K562 (cell line): ENCODE measurements around the gene WDR90.

Experiments
- ATF1 ChIP-seq, 2 experiments: fragments of 450-650 bp in 1 of 2; IDR thresholded peaks; 2 replicates each; pipeline ENCODE4 v1.6.1; 2016; ENCODE audit warnings: missing compliant biosample characterization in 1 of 2, missing genetic modification characterization in 1 of 2
- JUN ChIP-seq, 2 experiments: sonication (generic) in 1 of 2; formaldehyde crosslinking in 1 of 2; IDR thresholded peaks; 2 replicates each; pipeline versions ENCODE4 v1.6.1 to v1.8.0; 2012 to 2022; ENCODE audit warnings: borderline replicate concordance in 2 of 2, mild to moderate bottlenecking in 2 of 2, improper control_type of control experiment in 1 of 2, low read depth in 1 of 2, low read length in 1 of 2, missing genetic modification reagents in 1 of 2

DNA sequence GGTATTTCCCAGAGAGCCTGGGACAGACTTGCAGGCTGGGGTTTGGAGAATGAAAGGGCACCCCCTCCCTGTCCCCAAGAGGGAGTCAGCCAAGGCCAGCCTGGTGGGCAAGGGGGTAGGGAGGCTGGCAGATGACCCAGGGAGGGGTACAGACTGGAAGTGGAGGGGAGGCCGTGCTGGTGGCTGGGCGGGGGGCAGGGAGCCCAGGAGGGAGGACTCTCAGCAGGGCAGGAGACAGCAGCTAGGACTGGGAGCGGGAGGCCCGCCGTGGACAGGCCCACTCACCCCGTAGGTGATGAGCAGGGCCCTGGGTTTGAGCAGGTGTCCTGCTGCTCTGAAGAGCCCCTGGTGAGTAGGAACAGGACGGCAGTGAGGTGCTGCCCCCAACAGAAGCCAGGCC is 14.2 kb upstream of the WDR90 start:
- TF ChIP-seq ATF1 (CRISPR knock-in tag; IDR thresholded peaks at IDR 0.05) (no peak), ATF1 (tag; IDR thresholded peaks at IDR 0.05) (no peak), JUN (IDR thresholded peaks at IDR 0.05; ENCODE audit: borderline replicate concordance, low read depth, low read length) (no peak), JUN (CRISPR knock-in tag; IDR thresholded peaks at IDR 0.05; ENCODE audit: borderline replicate concordance) (no peak)
